NT2/D1 (cell line): ENCODE measurements around the gene TRIAP1.

ENCODE experiments used
- SUZ12 ChIP-seq: IDR thresholded peaks from 2 replicates; pipeline ENCODE4 v1.6.1; 2011; ENCODE audit not compliant: insufficient read length, insufficient read depth; ENCODE audit errors: extremely low read depth
- YY1 ChIP-seq: IDR thresholded peaks from 2 replicates; pipeline ENCODE4 v1.6.1; 2011; ENCODE audit not compliant: insufficient read length, insufficient read depth

DNA sequence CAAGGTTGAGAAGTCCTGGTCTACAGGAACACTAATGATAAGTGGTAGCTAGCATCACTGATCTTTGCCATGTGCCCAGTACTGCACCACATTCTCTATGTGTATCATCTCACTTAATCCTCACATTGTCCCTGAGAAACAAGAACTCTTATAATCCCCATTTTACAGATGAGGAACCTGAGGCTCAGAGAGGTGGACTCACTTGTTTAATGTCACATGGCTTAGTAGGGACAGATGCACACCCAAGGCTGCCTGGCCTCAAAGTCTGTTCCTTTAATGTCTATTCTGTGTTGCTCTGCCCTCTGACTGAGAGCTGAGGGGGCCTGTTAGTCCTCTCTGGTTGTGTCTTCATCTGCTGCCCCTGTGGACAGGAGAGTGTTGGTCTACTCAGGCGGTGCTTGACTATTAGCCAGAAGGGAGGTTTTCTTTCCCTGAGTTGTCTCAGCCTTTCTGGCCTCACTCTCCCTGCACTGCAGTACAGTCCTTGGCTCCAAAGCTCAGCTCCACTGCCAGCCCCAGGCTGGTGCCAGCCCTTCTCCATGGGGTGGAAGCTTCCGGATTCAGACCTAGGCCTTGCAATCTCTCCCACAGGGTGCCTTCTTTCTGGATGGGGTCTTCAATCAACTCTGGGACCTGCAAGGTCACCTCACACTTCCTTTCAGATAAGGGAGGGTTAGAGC, 44.8 kb upstream of the TRIAP1 start:
- TF ChIP-seq YY1 (no peak), SUZ12 (no peak)
